RWPE2 (cell line): ENCODE results near the gene YIPF4.
"Not testable (repeated sequence)": the region's sequence is repeated elsewhere in the genome, so short reads cannot be mapped to it uniquely, and the experiment has no call there.

Experiments used
- ATAC-seq: fragments of 200-7000 bp; cut with Tn5 transposase; 3 replicates; pipeline ENCODE4 v1.9.1; 2021; ENCODE audit warnings: low read depth
- DNase-seq: peaks from one replicate; pipeline ENCODE4 v3.0.0-alpha.2; 2020; ENCODE audit warnings: low spot score
- H3K27ac ChIP-seq: fragments of 450-650 bp; 2 replicates; pipeline ENCODE4 v1.5.1; 2017; ENCODE audit warnings: mild to moderate bottlenecking; ENCODE audit not compliant: poor library complexity, severe bottlenecking
- H3K27me3 ChIP-seq: fragments of 250-450 bp; sonication (Bioruptor Pico); 2 replicates; pipeline ENCODE4 v1.5.1; 2021; ENCODE audit warnings: mild to moderate bottlenecking, moderate library complexity; ENCODE audit not compliant: insufficient read depth, poor library complexity, severe bottlenecking
- H3K36me3 ChIP-seq: fragments of 250-450 bp; sonication (Bioruptor Pico); 2 replicates; pipeline ENCODE4 v1.5.1; 2020; ENCODE audit warnings: low read depth, mild to moderate bottlenecking, moderate library complexity
- H3K4me1 ChIP-seq: fragments of 250-450 bp; sonication (Bioruptor Pico); 2 replicates; pipeline ENCODE4 v1.5.1; 2021; ENCODE audit warnings: mild to moderate bottlenecking, moderate library complexity; ENCODE audit not compliant: insufficient read depth, poor library complexity, severe bottlenecking
- H3K4me3 ChIP-seq: fragments of 250-450 bp; sonication (Bioruptor Pico); 2 replicates; pipeline ENCODE4 v1.5.1; 2021; ENCODE audit warnings: mild to moderate bottlenecking, moderate library complexity; ENCODE audit not compliant: severe bottlenecking
- H3K9me3 ChIP-seq: fragments of 250-450 bp; sonication (Bioruptor Pico); 2 replicates; pipeline ENCODE4 v1.5.1; 2021; ENCODE audit warnings: mild to moderate bottlenecking, moderate library complexity; ENCODE audit not compliant: severe bottlenecking
- CTCF ChIP-seq: fragments of 450-650 bp; IDR thresholded peaks from one replicate; pipeline ENCODE4 v1.5.1; 2017; ENCODE audit warnings: mild to moderate bottlenecking, moderate library complexity; ENCODE audit not compliant: poor library complexity, severe bottlenecking

Gene YIPF4

GRCh38 chr2:32357318-32358110, 79.8 kb downstream of the YIPF4 start:
- no peak for TF ChIP-seq CTCF
- peak; percentile 55 for DNase-seq
- ATAC-seq: peak; percentile 17
- Histone ChIP-seq H3K9me3 (no peaks in the 10 kb centered on the region), H3K36me3 (peaks cover 36% of the 10 kb centered on the region), H3K4me3 (peak overlapping the region; percentile 89), H3K27ac (peak overlapping the region; percentile 83), H3K4me1 (peaks cover 8% of the 10 kb centered on the region), H3K27me3 (no peaks in the 10 kb centered on the region)

- no peaks in the 10 kb centered on the region for H3K27me3 ChIP-seq
- no peak for TF ChIP-seq CTCF
- peak overlapping the region; percentile 89 for H3K4me3 ChIP-seq
- H3K4me1 ChIP-seq: peaks cover 8% of the 10 kb centered on the region
- peak overlapping the region; percentile 83 for H3K27ac ChIP-seq
- 0 out of 3 replicates have a peak, but pooled peaks have one; percentile 4 for ATAC-seq
- no peak for DNase-seq
- peaks cover 40% of the 10 kb centered on the region for H3K36me3 ChIP-seq
- no peaks in the 10 kb centered on the region for H3K9me3 ChIP-seq
Observed at GRCh38 chr2:32358111-32358482, 80.4 kb downstream of the YIPF4 start.

GRCh38 chr2:32360416-32360815, 82.7 kb downstream of the YIPF4 start:
- peaks cover 8% of the 10 kb centered on the region for H3K4me1 ChIP-seq
- ATAC-seq (no peak), DNase-seq (no peak)
- H3K9me3 ChIP-seq: no peaks in the 10 kb centered on the region
- no peaks in the 10 kb centered on the region for H3K27me3 ChIP-seq
- no peak for TF ChIP-seq CTCF
- no peak overlapping the region for H3K27ac ChIP-seq
- no peak overlapping the region for H3K4me3 ChIP-seq
- peaks cover 40% of the 10 kb centered on the region for H3K36me3 ChIP-seq

GRCh38 chr2:32362997-32363396, 85.3 kb downstream of the YIPF4 start:
- H3K4me1 ChIP-seq, DNase-seq, H3K27ac ChIP-seq, ATAC-seq, H3K4me3 ChIP-seq, H3K27me3 ChIP-seq, H3K9me3 ChIP-seq: not testable (repeated sequence)
- peaks cover 49% of the 10 kb centered on the region for H3K36me3 ChIP-seq

GRCh38 chr2:32363597-32363996, 85.9 kb downstream of the YIPF4 start:
- no peak for ATAC-seq
- Histone ChIP-seq H3K36me3 (peaks cover 44% of the 10 kb centered on the region), H3K27ac (no peak overlapping the region), H3K4me3 (no peak overlapping the region), H3K4me1 (peaks cover 8% of the 10 kb centered on the region), H3K27me3 (no peaks in the 10 kb centered on the region), H3K9me3 (no peaks in the 10 kb centered on the region)
- no peak for TF ChIP-seq CTCF
- no peak for DNase-seq

GRCh38 chr2:32364290-32364689, 86.6 kb downstream of the YIPF4 start:
- not testable (repeated sequence) for ATAC-seq, H3K4me1 ChIP-seq, H3K27me3 ChIP-seq, H3K4me3 ChIP-seq, H3K27ac ChIP-seq, H3K9me3 ChIP-seq, DNase-seq
- H3K36me3 ChIP-seq: peaks cover 37% of the 10 kb centered on the region

- H3K27me3 ChIP-seq, H3K4me3 ChIP-seq, ATAC-seq: not testable (repeated sequence)
Observed at GRCh38 chr2:32365679-32366078, 88.0 kb downstream of the YIPF4 start.

More at GRCh38 chr2:32365679-32366078, 88.0 kb downstream of the YIPF4 start:
- H3K27ac ChIP-seq, DNase-seq, H3K9me3 ChIP-seq, H3K4me1 ChIP-seq: not testable (repeated sequence)
- H3K36me3 ChIP-seq: peaks cover 25% of the 10 kb centered on the region
